ENCODE results near the gene MRPS35.
A peak's percentile ranks its signal among the peaks of the same experiment; 100 is the strongest.

Gene MRPS35

DNA sequence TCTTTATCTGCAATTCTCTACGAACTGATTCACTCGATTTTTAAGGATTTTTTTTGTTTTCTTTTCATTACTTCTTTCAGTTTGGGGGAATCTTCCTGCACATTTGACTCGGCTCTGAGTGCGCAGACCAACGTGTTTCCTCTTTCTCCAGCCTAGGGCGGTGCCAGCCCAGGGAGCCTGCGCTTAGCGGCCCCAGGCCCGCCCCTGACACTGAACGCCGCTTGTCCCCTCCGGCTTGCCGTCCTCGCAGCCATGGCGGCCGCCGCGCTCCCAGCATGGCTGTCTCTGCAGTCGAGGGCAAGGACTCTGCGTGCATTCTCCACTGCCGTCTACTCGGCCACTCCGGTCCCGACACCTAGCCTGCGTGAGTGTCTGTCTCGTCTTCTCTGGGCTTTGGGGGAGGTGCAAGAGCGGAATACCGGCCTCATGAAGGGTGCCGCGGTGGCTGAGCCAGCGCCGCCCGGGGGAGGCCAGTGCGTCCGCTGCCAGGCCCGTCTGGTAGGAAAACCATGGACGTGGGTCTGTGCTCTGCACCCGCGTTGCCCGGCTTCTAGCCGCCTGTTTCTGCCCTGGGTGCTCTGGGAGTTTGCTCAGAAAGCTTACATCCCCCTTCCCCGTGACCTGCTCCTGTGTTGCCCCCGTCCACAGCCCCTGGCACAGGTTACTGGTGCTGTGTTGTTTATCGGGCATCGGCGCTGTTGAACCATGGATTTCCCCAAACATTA, at the start of gene MRPS35 (continued):
- TF ChIP-seq ZNF518A (tag by site-specific recombination; conservative IDR thresholded peaks at IDR 0.05; ENCODE audit: low read depth) (0 out of 2 replicates have a peak, but pooled peaks have one; percentile 43), YY1 (tag by site-specific recombination; IDR thresholded peaks at IDR 0.05) (peak; percentile 100), ZBTB1 (tag by site-specific recombination; IDR thresholded peaks at IDR 0.05) (no peak), ZNF266 (tag by site-specific recombination; IDR thresholded peaks at IDR 0.05; ENCODE audit: low read depth) (no peak), TRIM28 (IDR thresholded peaks at IDR 0.05; ENCODE audit: borderline replicate concordance, low read length) (no peak), ZNF214 (tag by site-specific recombination; IDR thresholded peaks at IDR 0.05; ENCODE audit: borderline replicate concordance) (no peak), BCL11B (tag by site-specific recombination; IDR thresholded peaks at IDR 0.05; ENCODE audit: low read depth) (0 out of 2 replicates have a peak, but pooled peaks have one; percentile 39), KLF16 (tag by site-specific recombination; IDR thresholded peaks at IDR 0.05) (peak; percentile 94), ZNF514 (tag by site-specific recombination; IDR thresholded peaks at IDR 0.05) (no peak), SP7 (tag by site-specific recombination; IDR thresholded peaks at IDR 0.05) (peak; percentile 90), ZNF335 (tag by site-specific recombination; conservative IDR thresholded peaks at IDR 0.05) (peak; percentile 93), ZNF112 (tag by site-specific recombination; IDR thresholded peaks at IDR 0.05) (no peak), ZNF433 (tag by site-specific recombination; IDR thresholded peaks at IDR 0.05; ENCODE audit: low read depth) (no peak), ZNF394 (tag by site-specific recombination; IDR thresholded peaks at IDR 0.05; ENCODE audit: borderline replicate concordance) (peak; percentile 71; the same call in 1 of the 2 replicates), ZNF623 (tag by site-specific recombination; IDR thresholded peaks at IDR 0.05) (peak; percentile 30; the same call in 1 of the 2 replicates), ZNF362 (tag by site-specific recombination; IDR thresholded peaks at IDR 0.05) (no peak), ZNF174 (tag by site-specific recombination; IDR thresholded peaks at IDR 0.05) (no peak), ZNF585B (tag by site-specific recombination; IDR thresholded peaks at IDR 0.05) (no peak), ZNF571 (tag by site-specific recombination; IDR thresholded peaks at IDR 0.05) (no peak), ZBTB21 (tag by site-specific recombination; IDR thresholded peaks at IDR 0.05) (peak; percentile 49; the same call in 1 of the 2 replicates), ZNF792 (tag by site-specific recombination; IDR thresholded peaks at IDR 0.05) (no peak), ZNF610 (tag by site-specific recombination; IDR thresholded peaks at IDR 0.05; ENCODE audit: borderline replicate concordance) (peak; percentile 86; the same call in 1 of the 2 replicates)
- TF ChIP-seq, protein P1, sequence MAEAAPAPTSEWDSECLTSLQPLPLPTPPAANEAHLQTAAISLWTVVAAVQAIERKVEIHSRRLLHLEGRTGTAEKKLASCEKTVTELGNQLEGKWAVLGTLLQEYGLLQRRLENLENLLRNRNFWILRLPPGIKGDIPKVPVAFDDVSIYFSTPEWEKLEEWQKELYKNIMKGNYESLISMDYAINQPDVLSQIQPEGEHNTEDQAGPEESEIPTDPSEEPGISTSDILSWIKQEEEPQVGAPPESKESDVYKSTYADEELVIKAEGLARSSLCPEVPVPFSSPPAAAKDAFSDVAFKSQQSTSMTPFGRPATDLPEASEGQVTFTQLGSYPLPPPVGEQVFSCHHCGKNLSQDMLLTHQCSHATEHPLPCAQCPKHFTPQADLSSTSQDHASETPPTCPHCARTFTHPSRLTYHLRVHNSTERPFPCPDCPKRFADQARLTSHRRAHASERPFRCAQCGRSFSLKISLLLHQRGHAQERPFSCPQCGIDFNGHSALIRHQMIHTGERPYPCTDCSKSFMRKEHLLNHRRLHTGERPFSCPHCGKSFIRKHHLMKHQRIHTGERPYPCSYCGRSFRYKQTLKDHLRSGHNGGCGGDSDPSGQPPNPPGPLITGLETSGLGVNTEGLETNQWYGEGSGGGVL (tag by site-specific recombination; IDR thresholded peaks at IDR 0.05): no peak
- TF ChIP-seq, protein P2, sequence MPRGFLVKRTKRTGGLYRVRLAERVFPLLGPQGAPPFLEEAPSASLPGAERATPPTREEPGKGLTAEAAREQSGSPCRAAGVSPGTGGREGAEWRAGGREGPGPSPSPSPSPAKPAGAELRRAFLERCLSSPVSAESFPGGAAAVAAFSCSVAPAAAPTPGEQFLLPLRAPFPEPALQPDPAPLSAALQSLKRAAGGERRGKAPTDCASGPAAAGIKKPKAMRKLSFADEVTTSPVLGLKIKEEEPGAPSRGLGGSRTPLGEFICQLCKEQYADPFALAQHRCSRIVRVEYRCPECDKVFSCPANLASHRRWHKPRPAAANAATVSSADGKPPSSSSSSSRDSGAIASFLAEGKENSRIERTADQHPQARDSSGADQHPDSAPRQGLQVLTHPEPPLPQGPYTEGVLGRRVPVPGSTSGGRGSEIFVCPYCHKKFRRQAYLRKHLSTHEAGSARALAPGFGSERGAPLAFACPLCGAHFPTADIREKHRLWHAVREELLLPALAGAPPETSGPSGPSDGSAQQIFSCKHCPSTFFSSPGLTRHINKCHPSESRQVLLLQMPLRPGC (tag by site-specific recombination; IDR thresholded peaks at IDR 0.05): peak; percentile 73
- TF ChIP-seq, protein P3, sequence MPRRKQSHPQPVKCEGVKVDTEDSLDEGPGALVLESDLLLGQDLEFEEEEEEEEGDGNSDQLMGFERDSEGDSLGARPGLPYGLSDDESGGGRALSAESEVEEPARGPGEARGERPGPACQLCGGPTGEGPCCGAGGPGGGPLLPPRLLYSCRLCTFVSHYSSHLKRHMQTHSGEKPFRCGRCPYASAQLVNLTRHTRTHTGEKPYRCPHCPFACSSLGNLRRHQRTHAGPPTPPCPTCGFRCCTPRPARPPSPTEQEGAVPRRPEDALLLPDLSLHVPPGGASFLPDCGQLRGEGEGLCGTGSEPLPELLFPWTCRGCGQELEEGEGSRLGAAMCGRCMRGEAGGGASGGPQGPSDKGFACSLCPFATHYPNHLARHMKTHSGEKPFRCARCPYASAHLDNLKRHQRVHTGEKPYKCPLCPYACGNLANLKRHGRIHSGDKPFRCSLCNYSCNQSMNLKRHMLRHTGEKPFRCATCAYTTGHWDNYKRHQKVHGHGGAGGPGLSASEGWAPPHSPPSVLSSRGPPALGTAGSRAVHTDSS (tag by site-specific recombination; IDR thresholded peaks at IDR 0.05): no peak

Measured in HEK293 (cell line).